ENCODE results near the gene FOXO1.

GRCh38 chr13:40652588-40652940 lies 13.9 kb downstream of the FOXO1 start:
- TF ChIP-seq, protein P1, sequence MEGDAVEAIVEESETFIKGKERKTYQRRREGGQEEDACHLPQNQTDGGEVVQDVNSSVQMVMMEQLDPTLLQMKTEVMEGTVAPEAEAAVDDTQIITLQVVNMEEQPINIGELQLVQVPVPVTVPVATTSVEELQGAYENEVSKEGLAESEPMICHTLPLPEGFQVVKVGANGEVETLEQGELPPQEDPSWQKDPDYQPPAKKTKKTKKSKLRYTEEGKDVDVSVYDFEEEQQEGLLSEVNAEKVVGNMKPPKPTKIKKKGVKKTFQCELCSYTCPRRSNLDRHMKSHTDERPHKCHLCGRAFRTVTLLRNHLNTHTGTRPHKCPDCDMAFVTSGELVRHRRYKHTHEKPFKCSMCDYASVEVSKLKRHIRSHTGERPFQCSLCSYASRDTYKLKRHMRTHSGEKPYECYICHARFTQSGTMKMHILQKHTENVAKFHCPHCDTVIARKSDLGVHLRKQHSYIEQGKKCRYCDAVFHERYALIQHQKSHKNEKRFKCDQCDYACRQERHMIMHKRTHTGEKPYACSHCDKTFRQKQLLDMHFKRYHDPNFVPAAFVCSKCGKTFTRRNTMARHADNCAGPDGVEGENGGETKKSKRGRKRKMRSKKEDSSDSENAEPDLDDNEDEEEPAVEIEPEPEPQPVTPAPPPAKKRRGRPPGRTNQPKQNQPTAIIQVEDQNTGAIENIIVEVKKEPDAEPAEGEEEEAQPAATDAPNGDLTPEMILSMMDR (conservative IDR thresholded peaks at IDR 0.05; ENCODE audit: low read length) = no peak
- TF ChIP-seq EZH2phosphoT487 (IDR thresholded peaks at IDR 0.05; ENCODE audit: borderline replicate concordance) = no peak
